Type B pancreatic cell (in vitro differentiated cells): ENCODE measurements around the gene USP6. TPM values are rescaled to one million over a fixed set of nuclear protein-coding genes. Genes with fewer than 3 reads are reported as not detected.

Source experiments
- DNase-seq: peaks from one replicate; pipeline ENCODE4 v3.0.0; 2021; ENCODE audit warnings: mixed read lengths; ENCODE audit not compliant: unreplicated experiment; ENCODE audit errors: extremely low spot score
- H3K27ac Mint-ChIP-seq: 2 replicates; pipeline ENCODE4 v1.8.0; 2021; ENCODE audit warnings: mild to moderate bottlenecking, mixed read lengths
- H3K27me3 Mint-ChIP-seq: 2 replicates; pipeline ENCODE4 v1.8.0; 2021; ENCODE audit warnings: mixed read lengths
- H3K36me3 Mint-ChIP-seq: 2 replicates; pipeline ENCODE4 v1.8.0; 2021; ENCODE audit warnings: mixed read lengths
- H3K4me1 Mint-ChIP-seq: one replicate; pipeline ENCODE4 v1.8.0; 2021; ENCODE audit warnings: mixed read lengths; ENCODE audit not compliant: unreplicated experiment
- H3K4me3 Mint-ChIP-seq: 2 replicates; pipeline ENCODE4 v1.8.0; 2021; ENCODE audit warnings: mild to moderate bottlenecking, mixed read lengths
- H3K9me3 Mint-ChIP-seq: 2 replicates; pipeline ENCODE4 v1.8.0; 2021; ENCODE audit warnings: mixed read lengths
- CTCF ChIP-seq: fragments of 200-600 bp; sonication (generic); conservative IDR thresholded peaks from 2 replicates; pipeline ENCODE4 v1.5.0; 2021; ENCODE audit warnings: antibody characterized with exemption, mild to moderate bottlenecking
- total RNA-seq: library from RNA; stranded (reverse); gene quantifications from 2 replicates; pipeline ENCODE4 v1.2.1, GENCODE V29; 2021; ENCODE audit warnings: low replicate concordance

The USP6 gene
- total RNA-seq, 1 donor from 2014 or later = 0.22 TPM

- no peak for TF ChIP-seq CTCF
- Mint-ChIP-seq H3K4me3 (no peak overlapping the region), H3K9me3 (peaks cover 5% of the 10 kb centered on the region), H3K27ac (no peak overlapping the region), H3K27me3 (no peaks in the 10 kb centered on the region), H3K4me1 (no peaks in the 10 kb centered on the region), H3K36me3 (peaks cover 10% of the 10 kb centered on the region)
- no peak for DNase-seq
Measured at GRCh38 chr17:5200360-5200759, 84.5 kb downstream of the USP6 start.

GRCh38 chr17:5201011-5201410 lies 85.2 kb downstream of the USP6 start:
- no peak overlapping the region for H3K27ac Mint-ChIP-seq
- H3K4me1 Mint-ChIP-seq = no peaks in the 10 kb centered on the region
- H3K27me3 Mint-ChIP-seq = no peaks in the 10 kb centered on the region

GRCh38 chr17:5203178-5203907 lies 87.5 kb downstream of the USP6 start:
- no peaks in the 10 kb centered on the region for H3K27me3 Mint-ChIP-seq
- no peaks in the 10 kb centered on the region for H3K4me1 Mint-ChIP-seq
- DNase-seq = no peak
- TF ChIP-seq CTCF = no peak
- H3K36me3 Mint-ChIP-seq = peaks cover 10% of the 10 kb centered on the region
- no peak overlapping the region for H3K4me3 Mint-ChIP-seq
- H3K9me3 Mint-ChIP-seq = peaks cover 5% of the 10 kb centered on the region
- H3K27ac Mint-ChIP-seq = no peak overlapping the region

More at GRCh38 chr17:5201011-5201410, 85.2 kb downstream of the USP6 start:
- H3K9me3 Mint-ChIP-seq = peaks cover 5% of the 10 kb centered on the region
- H3K36me3 Mint-ChIP-seq = peaks cover 10% of the 10 kb centered on the region
- DNase-seq = no peak
- no peak for TF ChIP-seq CTCF
- no peak overlapping the region for H3K4me3 Mint-ChIP-seq

GRCh38 chr17:5203908-5204294 lies 88.1 kb downstream of the USP6 start:
- peaks cover 5% of the 10 kb centered on the region for H3K9me3 Mint-ChIP-seq
- H3K4me1 Mint-ChIP-seq = no peaks in the 10 kb centered on the region
- no peak overlapping the region for H3K27ac Mint-ChIP-seq
- H3K27me3 Mint-ChIP-seq = no peaks in the 10 kb centered on the region
- no peak overlapping the region for H3K4me3 Mint-ChIP-seq
- no peak for DNase-seq
- H3K36me3 Mint-ChIP-seq = peaks cover 10% of the 10 kb centered on the region
- TF ChIP-seq CTCF = no peak

GRCh38 chr17:5209396-5209795 lies 93.6 kb downstream of the USP6 start:
- Mint-ChIP-seq H3K4me1 (no peaks in the 10 kb centered on the region), H3K9me3 (no peaks in the 10 kb centered on the region), H3K36me3 (peaks cover 4% of the 10 kb centered on the region), H3K27me3 (no peaks in the 10 kb centered on the region), H3K27ac (no peak overlapping the region), H3K4me3 (no peak overlapping the region)
- TF ChIP-seq CTCF = no peak
- DNase-seq = no peak
